Breast epithelium (tissue), 4 donors: Measurements from ENCODE around the gene DAPK2. TPM values are rescaled to one million over a fixed set of nuclear protein-coding genes. Genes with fewer than 3 reads are reported as not detected.

ENCODE experiments used
- DNase-seq, 2 donors: peaks; one replicate each; pipeline ENCODE4 v3.0.0-alpha.2; 2019; ENCODE audit warnings: low spot score in 2 of 2
- H3K27ac ChIP-seq, 2 donors: fragments of 200-600 bp; sonication (generic) in 1 of 2; one replicate each; pipeline ENCODE4 v1.5.1; 2016 to 2019; ENCODE audit warnings: mild to moderate bottlenecking in 1 of 2
- H3K27me3 ChIP-seq, 2 donors: fragments of 200-600 bp; sonication (generic) in 1 of 2; one replicate each; pipeline versions ENCODE4 v1.5.1 to v1.6.0; 2017 to 2019; ENCODE audit warnings: control low read depth in 1 of 2, mild to moderate bottlenecking in 1 of 2
- H3K36me3 ChIP-seq: fragments of 200-600 bp; one replicate; pipeline ENCODE4 v1.5.1; 2019
- H3K4me1 ChIP-seq, 2 donors: fragments of 200-600 bp; sonication (generic); one replicate each; pipeline ENCODE4 v1.5.1; 2016 to 2019; ENCODE audit warnings: control low read depth in 1 of 2
- H3K4me3 ChIP-seq, 3 donors: fragments of 200-600 bp; sonication (generic); 1 replicate in 2 of 3; 2 replicates in 1 of 3; pipeline ENCODE4 v1.5.1; 2016 to 2019; ENCODE audit warnings: mild to moderate bottlenecking in 3 of 3, moderate library complexity in 2 of 3
- H3K9me3 ChIP-seq, 2 donors: fragments of 200-600 bp; sonication (generic) in 1 of 2; one replicate each; pipeline ENCODE4 v1.5.1; 2016 to 2019; ENCODE audit warnings: control low read depth in 1 of 2
- POLR2A ChIP-seq: fragments of 450-650 bp; IDR thresholded peaks from one replicate; pipeline ENCODE4 v1.6.1; 2016; ENCODE audit warnings: antibody characterized with exemption, mild to moderate bottlenecking, moderate library complexity
- POLR2AphosphoS5 ChIP-seq, 3 donors: sonication (generic); formaldehyde crosslinking; IDR thresholded peaks; one replicate each; pipeline ENCODE4 v1.6.1; 2017; ENCODE audit warnings: antibody characterized with exemption in 3 of 3
- intact Hi-C: fragments of 100-400 bp; cut with DNase I; formaldehyde crosslinking; loops from one replicate; pipeline ENCODE4 v1.15.1; 2023; ENCODE audit warnings: low total_unique reads
- total RNA-seq, 3 donors: library from RNA; depleted of rRNA; stranded (reverse); fragments of >200 nt; gene quantifications; one replicate each; pipeline ENCODE4 v1.1.0, GENCODE V29; 2016
- TF ChIP-seq, protein P1 (sequence below), 3 donors: fragments of 450-650 bp; IDR thresholded peaks; one replicate each; pipeline ENCODE4 v1.5.1; 2016 to 2017; ENCODE audit warnings: antibody characterized with exemption in 3 of 3, mild to moderate bottlenecking in 3 of 3, moderate library complexity in 3 of 3

DAPK2 gene
- total RNA-seq, 3 donors from 2014 or later = 23.6 to 37.3 (median 29.6) TPM

DNA sequence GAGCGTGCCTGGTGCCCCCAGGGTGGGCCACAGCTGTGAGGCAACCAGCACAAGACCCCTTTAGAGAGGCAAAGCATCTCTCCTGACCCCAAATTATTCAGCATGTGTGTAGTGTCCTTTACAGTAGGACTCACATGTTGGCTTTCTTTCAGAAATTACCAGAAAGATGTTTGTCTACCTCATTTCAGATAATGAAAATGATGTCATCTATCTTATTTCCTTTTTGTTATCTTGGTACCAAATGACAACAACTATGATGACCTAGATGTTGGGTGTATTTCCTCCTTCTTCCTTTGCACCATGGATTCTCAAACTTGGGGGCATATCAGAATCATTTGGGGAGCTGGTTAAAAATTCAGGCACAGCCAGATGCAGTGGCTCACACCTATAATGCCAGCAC, 50.5 kb downstream of the DAPK2 start:
- Histone ChIP-seq H3K9me3 (no peaks in the 10 kb centered on the region), H3K27me3 (no peaks in the 10 kb centered on the region), H3K4me3 (no peak overlapping the region), H3K36me3 (no peaks in the 10 kb centered on the region), H3K27ac (no peak overlapping the region), H3K4me1 (peaks cover 0 to 8% of the 10 kb centered on the region in 2 donors)
- TF ChIP-seq POLR2A = no peak
- TF ChIP-seq, protein P1, sequence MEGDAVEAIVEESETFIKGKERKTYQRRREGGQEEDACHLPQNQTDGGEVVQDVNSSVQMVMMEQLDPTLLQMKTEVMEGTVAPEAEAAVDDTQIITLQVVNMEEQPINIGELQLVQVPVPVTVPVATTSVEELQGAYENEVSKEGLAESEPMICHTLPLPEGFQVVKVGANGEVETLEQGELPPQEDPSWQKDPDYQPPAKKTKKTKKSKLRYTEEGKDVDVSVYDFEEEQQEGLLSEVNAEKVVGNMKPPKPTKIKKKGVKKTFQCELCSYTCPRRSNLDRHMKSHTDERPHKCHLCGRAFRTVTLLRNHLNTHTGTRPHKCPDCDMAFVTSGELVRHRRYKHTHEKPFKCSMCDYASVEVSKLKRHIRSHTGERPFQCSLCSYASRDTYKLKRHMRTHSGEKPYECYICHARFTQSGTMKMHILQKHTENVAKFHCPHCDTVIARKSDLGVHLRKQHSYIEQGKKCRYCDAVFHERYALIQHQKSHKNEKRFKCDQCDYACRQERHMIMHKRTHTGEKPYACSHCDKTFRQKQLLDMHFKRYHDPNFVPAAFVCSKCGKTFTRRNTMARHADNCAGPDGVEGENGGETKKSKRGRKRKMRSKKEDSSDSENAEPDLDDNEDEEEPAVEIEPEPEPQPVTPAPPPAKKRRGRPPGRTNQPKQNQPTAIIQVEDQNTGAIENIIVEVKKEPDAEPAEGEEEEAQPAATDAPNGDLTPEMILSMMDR (IDR thresholded peaks at IDR 0.05) = no peak
- TF ChIP-seq POLR2AphosphoS5 (IDR thresholded peaks at IDR 0.05) = no peak
- intact Hi-C loops = no loop called here
- DNase-seq = no peak

DNA sequence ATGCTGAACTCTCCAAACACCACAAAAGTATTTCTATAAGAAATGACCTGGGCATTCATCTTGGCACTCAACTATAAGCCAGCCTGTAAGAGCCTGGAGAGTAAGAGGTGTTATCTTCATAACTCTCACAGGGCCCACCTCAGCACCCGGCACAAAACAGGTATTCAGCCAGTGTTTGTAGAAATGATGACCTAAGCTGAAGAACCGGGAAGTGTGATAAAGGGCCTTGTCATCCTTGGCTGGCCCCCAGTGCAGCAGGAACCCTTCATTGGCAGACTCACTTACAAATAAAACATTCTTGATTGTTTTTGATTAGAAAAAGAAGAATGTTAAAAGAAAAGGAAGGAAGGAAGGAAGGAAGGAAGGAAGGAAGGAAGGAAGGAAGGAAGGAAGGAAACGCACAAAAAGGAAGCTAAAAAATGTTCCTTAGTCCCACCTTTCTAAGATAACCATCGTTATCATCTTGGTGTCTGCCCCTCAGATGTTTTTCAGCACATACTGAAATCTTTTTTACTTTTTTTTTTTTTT, 52.1 kb downstream of the DAPK2 start:
- Histone ChIP-seq H3K4me1 (peaks cover 0 to 8% of the 10 kb centered on the region in 2 donors), H3K27ac (no peak overlapping the region), H3K27me3 (no peaks in the 10 kb centered on the region), H3K4me3 (no peak overlapping the region), H3K9me3 (no peaks in the 10 kb centered on the region), H3K36me3 (no peaks in the 10 kb centered on the region)
- TF ChIP-seq POLR2AphosphoS5 (IDR thresholded peaks at IDR 0.05) (no peak), POLR2A (no peak)
- TF ChIP-seq, protein P1 (IDR thresholded peaks at IDR 0.05) = no peak
- no peak for DNase-seq
- intact Hi-C loops = no loop called here

DNA sequence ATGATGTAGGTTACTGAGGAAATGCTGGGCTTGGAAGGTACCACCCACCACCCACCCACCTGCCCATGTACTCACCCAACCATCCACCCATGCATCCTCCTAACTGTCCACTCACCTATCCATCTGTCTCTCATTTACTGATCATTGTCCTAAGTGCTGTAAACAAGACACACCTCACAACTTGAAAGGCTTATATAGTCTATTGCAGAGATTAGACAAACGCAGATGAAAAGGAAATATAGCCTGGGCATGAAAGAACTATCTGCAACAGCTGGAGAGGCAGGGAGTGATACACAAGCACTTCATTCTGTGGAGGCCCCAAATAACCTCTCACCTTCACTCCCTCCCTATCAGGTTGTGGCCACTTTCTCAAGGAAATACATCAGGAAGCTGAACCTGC, 54.0 kb downstream of the DAPK2 start:
- no peak for DNase-seq
- no peaks in the 10 kb centered on the region for H3K36me3 ChIP-seq
- intact Hi-C loops = no loop called here
- H3K4me3 ChIP-seq = no peak overlapping the region
- no peaks in the 10 kb centered on the region for H3K9me3 ChIP-seq
- no peaks in the 10 kb centered on the region for H3K4me1 ChIP-seq
- H3K27me3 ChIP-seq = no peaks in the 10 kb centered on the region
- TF ChIP-seq, protein P1 (IDR thresholded peaks at IDR 0.05) = no peak
- no peak for TF ChIP-seq POLR2AphosphoS5 (IDR thresholded peaks at IDR 0.05)
- TF ChIP-seq POLR2A = no peak
- H3K27ac ChIP-seq = no peak overlapping the region

DNA sequence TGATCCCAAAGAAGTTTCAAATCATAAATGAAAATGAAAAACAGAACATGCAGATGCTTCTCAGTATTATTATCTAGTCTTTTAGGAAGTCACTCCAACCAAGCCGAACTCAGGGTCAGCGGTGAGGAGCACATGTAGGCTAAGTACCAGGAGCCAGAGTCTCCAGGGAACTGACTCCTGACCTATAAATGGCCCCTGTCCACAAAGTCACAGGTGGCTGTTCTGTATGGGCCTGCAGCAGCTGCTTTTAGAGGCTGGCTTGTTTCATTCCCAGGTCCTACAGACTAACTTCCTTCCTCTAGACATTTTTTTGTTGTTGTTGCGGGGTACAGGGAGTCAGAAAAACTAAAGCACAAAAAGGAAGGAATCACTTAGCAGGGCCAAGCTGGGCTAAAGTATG, 54.6 kb downstream of the DAPK2 start:
- Histone ChIP-seq H3K9me3 (no peaks in the 10 kb centered on the region), H3K27me3 (no peaks in the 10 kb centered on the region), H3K4me1 (no peaks in the 10 kb centered on the region), H3K4me3 (no peak overlapping the region), H3K27ac (no peak overlapping the region), H3K36me3 (no peaks in the 10 kb centered on the region)
- TF ChIP-seq POLR2A (no peak), POLR2AphosphoS5 (IDR thresholded peaks at IDR 0.05) (no peak)
- TF ChIP-seq, protein P1 (IDR thresholded peaks at IDR 0.05) = no peak
- no peak for DNase-seq
- intact Hi-C loops = no loop called here

DNA sequence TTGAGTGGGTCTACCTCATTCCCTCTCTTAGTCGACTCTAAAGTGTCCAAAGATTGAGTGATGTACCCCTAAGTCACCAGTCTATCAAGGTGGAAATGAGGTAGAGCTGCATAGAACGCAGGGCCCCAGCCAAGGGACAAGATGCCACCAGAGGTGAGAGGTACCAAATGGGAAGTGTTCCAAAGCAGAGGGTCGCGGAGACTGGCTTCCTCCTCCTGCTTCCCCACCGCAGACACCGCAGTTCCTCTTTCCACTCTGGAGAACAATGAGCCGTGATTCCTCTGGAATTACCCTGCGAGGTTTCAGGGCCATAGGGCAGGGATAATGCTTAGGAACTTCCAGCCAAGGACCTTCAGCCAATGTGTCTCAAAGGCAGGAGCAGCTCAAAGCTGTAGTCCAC, 55.8 kb downstream of the DAPK2 start:
- Histone ChIP-seq H3K4me1 (no peaks in the 10 kb centered on the region), H3K27ac (no peak overlapping the region), H3K9me3 (no peaks in the 10 kb centered on the region), H3K27me3 (no peaks in the 10 kb centered on the region), H3K36me3 (no peaks in the 10 kb centered on the region), H3K4me3 (no peak overlapping the region)
- no peak for DNase-seq
- intact Hi-C loops = no loop called here
- no peak for TF ChIP-seq POLR2A
- TF ChIP-seq, protein P1 (IDR thresholded peaks at IDR 0.05) = no peak
- no peak for TF ChIP-seq POLR2AphosphoS5 (IDR thresholded peaks at IDR 0.05)
